VCaP (cell line): ENCODE measurements around the gene EFNA5.
A peak's percentile ranks its signal among the peaks of the same experiment; 100 is the strongest.

Source experiments
- H3K27ac ChIP-seq: fragments of 450-650 bp; 2 replicates; pipeline ENCODE4 v1.5.1; 2017
- TF ChIP-seq, protein P1 (sequence below): fragments of 450-650 bp; conservative IDR thresholded peaks from 2 replicates; pipeline ENCODE4 v1.5.1; 2017; ENCODE audit warnings: mild to moderate bottlenecking, moderate library complexity

Gene EFNA5

DNA sequence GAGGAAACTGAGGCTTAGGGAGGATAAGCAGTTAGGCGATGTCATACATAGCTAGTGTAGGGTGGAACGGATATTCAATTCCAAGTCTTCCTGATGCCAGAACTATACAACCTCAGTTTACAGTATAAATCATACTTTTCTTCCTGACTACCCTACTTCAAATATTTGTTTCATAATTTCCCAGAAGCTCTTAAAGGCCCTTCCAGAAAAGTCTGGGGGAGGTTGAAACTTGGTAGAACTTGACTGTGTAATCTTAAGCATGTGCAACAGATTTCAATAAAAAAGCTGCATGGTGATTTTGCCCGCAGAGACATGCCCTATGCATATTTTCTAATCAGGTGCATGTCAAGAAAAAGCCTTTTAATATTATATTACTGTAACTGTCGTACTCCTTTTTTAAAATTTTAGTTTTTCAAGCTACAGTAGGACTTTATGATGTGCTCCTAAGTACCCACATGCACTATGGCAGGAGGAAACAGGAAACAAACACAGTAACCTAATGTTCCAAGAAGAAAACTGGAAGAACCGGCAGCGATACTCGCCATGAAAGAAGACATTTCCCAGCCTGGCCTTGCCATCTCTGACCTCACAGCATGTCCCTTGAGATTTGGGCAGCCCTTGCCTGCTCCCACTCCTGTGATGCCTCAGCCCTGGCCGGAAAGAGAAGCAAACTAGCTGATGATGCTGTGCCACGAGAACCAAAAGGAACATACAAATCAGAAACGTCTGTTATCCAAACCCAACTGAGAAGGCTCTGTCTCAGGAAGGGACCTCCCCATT is 266.0 kb downstream of the EFNA5 start:
- TF ChIP-seq, protein P1, sequence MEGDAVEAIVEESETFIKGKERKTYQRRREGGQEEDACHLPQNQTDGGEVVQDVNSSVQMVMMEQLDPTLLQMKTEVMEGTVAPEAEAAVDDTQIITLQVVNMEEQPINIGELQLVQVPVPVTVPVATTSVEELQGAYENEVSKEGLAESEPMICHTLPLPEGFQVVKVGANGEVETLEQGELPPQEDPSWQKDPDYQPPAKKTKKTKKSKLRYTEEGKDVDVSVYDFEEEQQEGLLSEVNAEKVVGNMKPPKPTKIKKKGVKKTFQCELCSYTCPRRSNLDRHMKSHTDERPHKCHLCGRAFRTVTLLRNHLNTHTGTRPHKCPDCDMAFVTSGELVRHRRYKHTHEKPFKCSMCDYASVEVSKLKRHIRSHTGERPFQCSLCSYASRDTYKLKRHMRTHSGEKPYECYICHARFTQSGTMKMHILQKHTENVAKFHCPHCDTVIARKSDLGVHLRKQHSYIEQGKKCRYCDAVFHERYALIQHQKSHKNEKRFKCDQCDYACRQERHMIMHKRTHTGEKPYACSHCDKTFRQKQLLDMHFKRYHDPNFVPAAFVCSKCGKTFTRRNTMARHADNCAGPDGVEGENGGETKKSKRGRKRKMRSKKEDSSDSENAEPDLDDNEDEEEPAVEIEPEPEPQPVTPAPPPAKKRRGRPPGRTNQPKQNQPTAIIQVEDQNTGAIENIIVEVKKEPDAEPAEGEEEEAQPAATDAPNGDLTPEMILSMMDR = no peak
- H3K27ac ChIP-seq = peak overlapping the region; percentile 81

DNA sequence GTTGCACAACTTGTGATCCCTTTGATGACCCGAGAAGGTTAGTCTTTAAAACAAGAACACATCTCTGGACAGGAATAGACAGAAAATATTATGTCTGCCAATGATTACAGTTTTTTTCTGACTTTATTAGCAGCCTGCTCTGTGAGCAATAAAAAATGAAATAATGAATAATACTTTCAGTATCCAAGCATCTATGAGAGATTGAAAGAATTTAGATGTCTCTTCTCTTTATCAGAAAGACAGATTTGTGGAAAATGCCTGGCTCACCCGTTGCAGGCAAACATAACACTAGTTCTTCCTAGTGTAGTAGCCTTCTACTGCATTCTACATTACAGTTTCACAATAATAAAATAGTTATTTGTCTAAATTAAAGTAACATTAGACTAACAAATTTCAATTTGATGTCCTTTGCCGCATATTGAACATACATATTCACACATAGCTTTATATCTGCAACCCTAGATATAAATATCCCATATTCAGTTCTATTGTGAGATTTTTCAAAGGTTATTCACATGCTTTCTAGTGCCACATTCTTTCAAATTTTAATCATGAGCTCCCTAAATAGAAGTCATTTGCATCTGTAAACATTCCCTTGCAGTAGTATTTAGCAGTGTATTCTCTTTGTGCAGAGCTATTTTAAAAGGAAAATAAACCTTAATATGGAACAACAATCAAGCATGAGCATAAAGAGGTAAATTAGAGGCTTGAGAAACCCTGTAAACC is 267.3 kb downstream of the EFNA5 start:
- H3K27ac ChIP-seq = peak overlapping the region; percentile 81
- TF ChIP-seq, protein P1 = no peak

DNA sequence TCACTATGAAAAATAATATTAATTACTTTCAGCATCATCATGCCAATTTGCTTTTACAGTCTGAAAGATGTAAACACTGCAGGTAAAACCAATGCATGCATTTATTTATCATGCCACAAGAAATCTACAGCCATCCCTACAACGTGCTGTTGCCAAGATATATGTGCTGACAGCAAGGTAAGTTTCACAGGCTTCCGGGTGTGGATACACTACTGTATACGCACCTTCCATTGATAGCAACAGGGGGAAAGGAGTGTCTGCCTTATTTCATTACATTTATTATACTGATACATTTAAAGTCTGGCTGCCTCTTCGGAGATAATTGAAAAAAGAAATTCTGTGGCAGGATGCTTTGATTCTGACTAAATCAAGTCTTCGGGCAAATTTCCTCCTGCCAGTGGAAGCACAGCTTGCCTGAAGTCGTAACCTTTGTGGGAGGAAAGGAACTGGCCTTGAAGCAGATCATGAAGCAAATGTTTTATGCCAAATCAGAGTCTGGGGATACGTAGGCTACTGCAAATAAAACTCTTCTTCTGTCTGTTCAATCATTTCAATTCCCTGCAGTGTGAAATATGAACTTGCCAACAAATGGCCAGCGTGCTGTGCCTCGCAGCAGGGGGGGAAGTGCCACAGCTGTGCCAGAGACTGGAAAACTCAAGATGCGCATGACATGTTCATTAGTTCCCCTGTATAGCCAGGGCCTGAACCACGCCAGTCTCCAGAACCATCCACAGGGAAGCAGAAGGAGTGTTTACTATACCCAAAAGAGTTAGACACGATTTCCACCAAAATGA is 268.1 kb downstream of the EFNA5 start:
- H3K27ac ChIP-seq = peak overlapping the region; percentile 81; the same call in 1 of the 2 replicates
- TF ChIP-seq, protein P1 = no peak

DNA sequence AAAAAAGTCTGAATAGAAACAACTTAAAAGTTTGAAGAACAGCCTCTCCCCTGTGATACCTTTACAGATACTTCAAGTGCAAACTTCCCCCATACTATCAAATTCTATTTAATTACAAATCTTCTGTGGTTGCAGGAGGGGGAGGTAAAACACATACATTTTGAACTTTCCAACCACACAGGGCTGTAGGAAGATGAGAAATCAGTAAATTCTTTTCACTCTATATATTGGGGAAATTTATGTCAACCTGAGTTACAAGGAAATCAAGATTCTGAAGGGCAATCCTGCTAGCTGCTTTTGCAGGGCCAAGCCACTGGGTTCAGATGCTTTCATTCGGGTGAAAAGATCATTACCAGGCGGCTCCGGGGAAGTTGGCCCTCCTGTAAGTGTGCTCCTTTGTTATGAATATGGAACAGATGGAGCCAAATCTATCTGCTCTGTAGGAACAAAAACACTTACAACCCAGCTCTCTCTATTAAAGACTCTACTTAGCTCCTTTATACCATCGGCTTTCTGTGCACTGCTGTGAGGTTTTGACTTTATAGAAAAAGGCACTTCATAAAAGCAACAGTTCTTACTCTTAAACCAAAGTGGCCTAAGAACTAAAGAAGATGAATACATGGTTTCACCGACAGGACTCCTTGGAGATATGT is 269.1 kb downstream of the EFNA5 start:
- TF ChIP-seq, protein P1 = no peak
- no peak overlapping the region for H3K27ac ChIP-seq

DNA sequence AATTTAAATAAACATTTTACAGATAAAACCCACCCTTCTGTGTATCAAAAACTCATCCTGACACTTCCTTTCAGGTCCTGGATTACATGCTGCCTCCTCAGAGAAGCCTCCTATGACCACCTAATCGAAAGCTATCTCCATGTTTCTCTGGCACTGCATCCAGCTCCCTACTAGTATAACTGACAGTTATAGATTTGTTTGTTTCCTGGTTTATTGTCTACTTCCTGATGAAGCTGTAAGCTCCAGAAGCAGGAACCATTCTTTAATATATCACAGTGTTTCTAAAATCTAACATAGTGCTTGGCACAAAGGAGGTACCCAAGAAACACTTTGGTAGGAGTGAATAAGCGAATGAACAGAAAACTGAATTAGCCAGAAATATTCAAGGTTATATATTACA is 270.4 kb downstream of the EFNA5 start:
- TF ChIP-seq, protein P1 = no peak
- 0 out of 2 replicates have a peak overlapping the region, but pooled peaks have one; percentile 13 for H3K27ac ChIP-seq

DNA sequence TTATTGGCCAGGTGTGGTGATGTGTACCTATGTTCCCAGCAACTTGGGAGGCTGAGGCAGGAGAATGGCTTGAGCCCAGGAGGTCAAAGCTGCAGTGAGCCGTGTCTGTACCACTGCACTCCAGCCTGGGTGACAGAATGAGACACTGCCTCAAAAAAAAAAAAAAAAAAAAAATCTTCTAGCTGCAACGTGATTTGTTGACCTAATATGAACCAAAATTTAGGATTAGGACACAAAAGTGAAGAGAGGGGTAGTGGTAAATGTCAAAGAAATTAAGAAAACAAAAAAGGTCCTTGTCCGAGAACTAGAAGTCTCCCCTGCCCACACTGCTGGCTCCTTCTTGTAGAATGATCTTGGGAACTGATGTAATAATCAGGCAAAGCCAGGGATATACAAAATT is 272.0 kb downstream of the EFNA5 start:
- TF ChIP-seq, protein P1 = no peak
- no peak overlapping the region for H3K27ac ChIP-seq
